IPS-18a (cell line): ENCODE results near the gene CCDC106.

Experiments used
- H3K27ac ChIP-seq: one replicate; pipeline ENCODE4 v1.5.1; 2013; ENCODE audit warnings: low read length
- H3K27me3 ChIP-seq: one replicate; pipeline ENCODE4 v1.6.1; 2013; ENCODE audit warnings: mild to moderate bottlenecking, low read length; ENCODE audit not compliant: control insufficient read depth, insufficient read depth
- H3K36me3 ChIP-seq: one replicate; pipeline ENCODE4 v1.6.1; 2013; ENCODE audit warnings: low read depth, low read length; ENCODE audit not compliant: control insufficient read depth
- H3K4me1 ChIP-seq: one replicate; pipeline ENCODE4 v1.6.1; 2013; ENCODE audit warnings: low read depth, low read length; ENCODE audit not compliant: control insufficient read depth
- H3K4me3 ChIP-seq: one replicate; pipeline ENCODE4 v1.5.1; 2013; ENCODE audit warnings: low read length
- H3K9ac ChIP-seq: one replicate; pipeline ENCODE4 v1.6.1; 2013; ENCODE audit warnings: mild to moderate bottlenecking, low read length, moderate library complexity
- H3K9me3 ChIP-seq: one replicate; pipeline ENCODE4 v1.6.1; 2013; ENCODE audit warnings: low read depth, low read length; ENCODE audit not compliant: control insufficient read depth

The CCDC106 gene

GRCh38 chr19:55656988-55657747 is 9.2 kb downstream of the CCDC106 start:
- peaks cover 18% of the 10 kb centered on the region for H3K36me3 ChIP-seq
- H3K9me3 ChIP-seq: no peaks in the 10 kb centered on the region
- no peak overlapping the region for H3K27ac ChIP-seq
- H3K27me3 ChIP-seq: no peaks in the 10 kb centered on the region
- peaks cover 7% of the 10 kb centered on the region for H3K4me1 ChIP-seq
- peak overlapping the region; percentile 99 for H3K9ac ChIP-seq
- peak overlapping the region; percentile 99 for H3K4me3 ChIP-seq

DNA sequence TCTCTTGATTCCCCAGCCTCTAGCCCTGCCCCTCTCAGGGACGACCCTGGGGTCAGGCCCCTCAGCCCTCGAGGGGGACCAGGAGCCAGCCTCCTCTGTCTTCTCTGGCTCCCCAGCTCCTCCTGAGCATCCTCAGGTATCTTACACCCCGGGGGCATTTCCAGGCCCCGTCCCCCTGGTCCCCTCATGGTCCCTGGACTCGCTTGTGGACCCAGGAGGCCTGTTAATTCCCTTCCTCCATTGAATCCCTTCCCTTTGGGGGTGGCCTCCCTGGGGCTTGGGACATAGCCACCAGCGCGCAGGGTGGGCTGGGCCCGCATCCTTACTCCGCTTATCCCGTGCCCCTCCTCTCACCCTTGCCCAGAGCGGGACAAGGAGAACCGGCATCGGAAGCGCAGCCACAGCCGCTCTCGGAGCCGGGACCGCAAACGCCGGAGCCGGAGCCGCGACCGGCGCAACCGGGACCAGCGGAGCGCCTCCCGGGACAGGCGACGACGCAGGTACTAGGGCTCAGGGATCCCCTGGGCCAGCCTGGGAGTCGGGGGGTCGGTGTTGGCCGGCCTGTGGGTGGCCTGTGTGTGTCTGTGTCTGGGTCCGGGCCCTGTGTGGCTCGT is 10.9 kb downstream of the CCDC106 start:
- Histone ChIP-seq H3K4me3 (no peak overlapping the region), H3K27ac (no peak overlapping the region), H3K4me1 (peaks cover 7% of the 10 kb centered on the region), H3K36me3 (peaks cover 33% of the 10 kb centered on the region), H3K27me3 (no peaks in the 10 kb centered on the region), H3K9ac (no peak overlapping the region), H3K9me3 (no peaks in the 10 kb centered on the region)

DNA sequence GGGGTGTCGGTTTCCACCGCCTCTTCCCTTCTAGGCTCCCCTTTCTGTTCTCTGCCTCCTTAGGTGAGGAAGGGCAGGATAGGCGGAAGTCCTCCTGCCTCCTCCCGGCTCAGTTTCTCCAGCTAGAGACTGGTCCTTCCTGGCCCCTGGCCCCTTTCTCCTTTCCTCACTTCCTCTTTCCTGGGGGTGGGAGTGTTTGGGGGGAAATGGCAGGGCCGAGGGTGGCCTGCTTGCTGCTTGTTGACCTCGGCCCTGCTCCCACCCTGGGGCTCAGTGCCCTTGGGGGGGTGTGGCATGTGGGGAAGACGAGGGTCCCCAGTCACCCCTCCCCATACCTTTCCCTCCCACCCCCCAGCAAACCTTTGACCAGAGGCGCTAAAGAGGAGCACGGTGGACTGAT is 11.8 kb downstream of the CCDC106 start:
- Histone ChIP-seq H3K27me3 (no peaks in the 10 kb centered on the region), H3K9me3 (no peaks in the 10 kb centered on the region), H3K9ac (no peak overlapping the region), H3K27ac (no peak overlapping the region), H3K4me3 (no peak overlapping the region), H3K4me1 (peaks cover 7% of the 10 kb centered on the region), H3K36me3 (peaks cover 41% of the 10 kb centered on the region)

- H3K36me3 ChIP-seq: peaks cover 46% of the 10 kb centered on the region
- H3K27me3 ChIP-seq: no peaks in the 10 kb centered on the region
- no peak overlapping the region for H3K9ac ChIP-seq
Measured at GRCh38 chr19:55660404-55660803, 12.4 kb downstream of the CCDC106 start.

DNA sequence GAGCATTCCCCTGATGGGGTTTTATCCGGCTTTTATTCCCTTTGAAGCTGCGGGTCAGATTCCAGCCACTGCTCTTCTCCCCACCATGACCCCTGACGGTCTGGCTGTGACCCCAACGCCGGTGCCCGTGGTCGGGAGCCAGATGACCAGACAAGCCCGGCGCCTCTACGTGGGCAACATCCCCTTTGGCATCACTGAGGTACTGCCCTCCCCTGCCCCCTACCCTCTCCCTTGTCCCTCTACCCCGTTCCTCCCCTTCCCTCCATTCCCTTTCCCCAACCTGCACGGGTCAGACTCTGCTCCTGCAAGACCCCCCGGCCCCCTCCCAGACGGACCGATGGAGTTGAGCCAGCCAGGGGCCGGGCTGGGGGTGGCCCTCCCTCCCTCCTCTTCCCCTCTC is 13.0 kb downstream of the CCDC106 start:
- Histone ChIP-seq H3K27ac (no peak overlapping the region), H3K27me3 (no peaks in the 10 kb centered on the region), H3K9ac (no peak overlapping the region), H3K9me3 (no peaks in the 10 kb centered on the region), H3K4me1 (peaks cover 7% of the 10 kb centered on the region), H3K4me3 (no peak overlapping the region), H3K36me3 (peaks cover 52% of the 10 kb centered on the region)

More at GRCh38 chr19:55660404-55660803, 12.4 kb downstream of the CCDC106 start:
- peaks cover 7% of the 10 kb centered on the region for H3K4me1 ChIP-seq
- H3K27ac ChIP-seq: no peak overlapping the region
- H3K9me3 ChIP-seq: no peaks in the 10 kb centered on the region
- H3K4me3 ChIP-seq: no peak overlapping the region

GRCh38 chr19:55661826-55662225 is 13.8 kb downstream of the CCDC106 start:
- no peaks in the 10 kb centered on the region for H3K9me3 ChIP-seq
- no peak overlapping the region for H3K4me3 ChIP-seq
- no peaks in the 10 kb centered on the region for H3K27me3 ChIP-seq
- peaks cover 3% of the 10 kb centered on the region for H3K4me1 ChIP-seq
- peaks cover 60% of the 10 kb centered on the region for H3K36me3 ChIP-seq
- no peak overlapping the region for H3K27ac ChIP-seq
- H3K9ac ChIP-seq: no peak overlapping the region

DNA sequence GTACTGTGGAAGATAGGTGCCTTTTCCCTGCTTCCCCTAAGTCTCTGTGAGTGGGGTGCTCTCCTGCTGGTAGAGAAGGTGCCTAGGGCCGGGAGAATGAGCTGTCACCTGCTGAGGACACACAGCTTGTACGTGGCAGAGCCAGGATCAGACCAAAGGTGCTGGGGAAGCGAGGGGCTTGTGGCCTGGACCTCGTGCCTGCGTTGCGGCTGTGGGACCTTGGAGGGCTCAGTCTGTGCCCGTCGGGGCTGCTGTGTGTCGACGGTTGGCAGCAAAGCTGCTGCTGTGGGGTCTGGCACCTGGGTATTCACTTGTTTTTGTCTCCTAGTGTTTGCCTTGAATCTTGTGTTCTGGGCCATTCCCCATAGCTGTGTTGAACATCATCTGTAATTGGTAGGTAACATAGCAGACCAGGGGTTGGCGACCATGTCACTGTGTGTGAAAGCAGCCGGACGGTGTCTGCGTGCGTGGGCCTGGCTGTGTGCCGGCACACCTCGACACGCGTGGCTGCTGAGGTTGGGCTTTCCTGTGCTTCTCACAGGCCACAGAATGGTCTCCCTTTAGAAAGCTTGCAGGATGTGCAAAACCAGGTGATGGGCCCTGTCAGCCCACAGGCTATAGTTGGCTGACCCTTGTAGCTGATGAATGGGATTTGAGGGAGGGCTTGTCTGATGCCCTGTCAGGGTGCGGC is 16.0 kb downstream of the CCDC106 start:
- H3K27ac ChIP-seq: no peak overlapping the region
- no peaks in the 10 kb centered on the region for H3K27me3 ChIP-seq

DNA sequence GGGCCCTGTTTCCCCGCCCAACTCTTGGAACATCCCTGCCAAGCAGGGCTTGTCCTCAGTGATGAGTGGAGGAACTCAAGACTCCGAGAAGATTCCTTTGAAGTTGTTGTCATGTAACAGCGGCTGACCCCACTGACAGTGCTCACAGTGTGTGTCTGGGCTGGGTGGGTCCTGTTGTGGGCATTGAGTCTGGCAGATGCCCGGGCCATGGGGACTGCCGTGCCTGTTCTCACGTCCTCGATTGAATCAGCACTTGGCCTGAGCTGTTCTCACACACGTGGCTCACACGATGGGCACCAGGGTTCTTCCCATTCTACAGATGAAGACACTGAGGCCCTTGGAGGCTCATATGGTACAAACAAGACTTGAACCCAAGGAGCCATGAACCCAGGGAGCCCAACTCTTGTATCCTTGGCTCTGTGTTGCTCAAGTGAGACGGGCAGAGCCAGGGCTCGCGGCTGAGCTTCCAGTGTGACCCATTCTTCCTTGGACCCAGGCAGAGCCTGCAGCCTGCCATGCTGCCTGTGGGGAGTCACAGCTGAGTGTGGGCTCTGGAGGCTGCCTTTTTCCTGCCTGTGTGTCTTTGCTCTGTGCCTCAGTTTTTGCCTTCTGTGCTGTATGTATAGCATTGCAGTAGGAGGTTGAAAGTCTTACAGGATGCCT is 18.5 kb downstream of the CCDC106 start:
- Histone ChIP-seq H3K9me3 (no peaks in the 10 kb centered on the region), H3K36me3 (peaks cover 85% of the 10 kb centered on the region), H3K4me3 (no peak overlapping the region), H3K27ac (no peak overlapping the region), H3K9ac (no peak overlapping the region), H3K4me1 (no peaks in the 10 kb centered on the region), H3K27me3 (no peaks in the 10 kb centered on the region)

More for the DNA sequence above, 16.0 kb downstream of the CCDC106 start:
- Histone ChIP-seq H3K4me3 (no peak overlapping the region), H3K36me3 (peaks cover 81% of the 10 kb centered on the region), H3K9ac (no peak overlapping the region), H3K9me3 (no peaks in the 10 kb centered on the region), H3K4me1 (no peaks in the 10 kb centered on the region)

- H3K9me3 ChIP-seq: no peaks in the 10 kb centered on the region
- peaks cover under 1% of the 10 kb centered on the region for H3K4me1 ChIP-seq
- no peak overlapping the region for H3K4me3 ChIP-seq
- H3K27ac ChIP-seq: no peak overlapping the region
- H3K36me3 ChIP-seq: peaks cover 79% of the 10 kb centered on the region
- H3K9ac ChIP-seq: no peak overlapping the region
- H3K27me3 ChIP-seq: no peaks in the 10 kb centered on the region
Measured at GRCh38 chr19:55667006-55667381, 19.0 kb downstream of the CCDC106 start.

DNA sequence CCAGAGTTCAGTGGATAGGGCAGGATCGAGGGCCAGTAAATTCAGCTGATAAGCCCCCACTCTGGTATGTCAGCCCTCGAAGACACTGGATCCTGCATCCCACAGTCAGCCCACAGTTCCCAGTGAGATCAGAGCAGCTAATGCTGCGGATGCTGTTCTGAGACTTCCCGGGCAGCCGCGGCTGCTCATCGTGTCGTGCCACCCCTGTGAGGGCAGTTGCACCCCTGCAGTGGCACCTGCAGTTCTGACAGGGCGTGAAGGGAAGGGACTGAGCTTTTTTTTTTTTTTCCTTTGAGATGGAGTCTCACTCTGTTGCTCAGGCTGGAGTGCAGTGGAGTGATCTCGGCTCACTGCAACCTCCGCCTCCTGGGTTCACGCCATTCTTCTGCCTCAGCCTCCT is 19.5 kb downstream of the CCDC106 start:
- Histone ChIP-seq H3K4me1 (peaks cover 5% of the 10 kb centered on the region), H3K27ac (no peak overlapping the region), H3K27me3 (no peaks in the 10 kb centered on the region), H3K36me3 (peaks cover 78% of the 10 kb centered on the region), H3K4me3 (no peak overlapping the region), H3K9ac (no peak overlapping the region), H3K9me3 (no peaks in the 10 kb centered on the region)

GRCh38 chr19:55667958-55668357 is 19.9 kb downstream of the CCDC106 start:
- Histone ChIP-seq H3K9me3 (no peaks in the 10 kb centered on the region), H3K36me3 (peaks cover 73% of the 10 kb centered on the region)

More at GRCh38 chr19:55667958-55668357, 19.9 kb downstream of the CCDC106 start:
- no peak overlapping the region for H3K27ac ChIP-seq
- H3K4me3 ChIP-seq: no peak overlapping the region
- H3K9ac ChIP-seq: no peak overlapping the region
- no peaks in the 10 kb centered on the region for H3K27me3 ChIP-seq
- peaks cover 5% of the 10 kb centered on the region for H3K4me1 ChIP-seq
